Fibroblast of lung (primary cell): ENCODE measurements around the gene GRIK4. TPM values are rescaled to one million over a fixed set of nuclear protein-coding genes. Genes with fewer than 3 reads are reported as not detected.

ENCODE experiments used
- DNase-seq, 2 donors: peaks; one replicate each; pipeline versions ENCODE4 v3.0.0 to v3.0.0-alpha.2; 2010; ENCODE audit warnings: low read depth in 2 of 2
- H2AFZ ChIP-seq: 2 replicates; pipeline ENCODE4 v1.5.1; 2012; ENCODE audit warnings: low read length, control low read depth, inconsistent platforms
- H3K27ac ChIP-seq: 2 replicates; pipeline ENCODE4 v1.5.1; 2011; ENCODE audit warnings: low read length, control low read depth; ENCODE audit not compliant: insufficient read depth
- H3K27me3 ChIP-seq: 2 replicates; pipeline ENCODE4 v1.5.1; 2011; ENCODE audit warnings: mild to moderate bottlenecking, low read length; ENCODE audit not compliant: control insufficient read depth, insufficient read depth
- H3K36me3 ChIP-seq: 2 replicates; pipeline ENCODE4 v1.5.1; 2011; ENCODE audit warnings: low read length; ENCODE audit not compliant: control insufficient read depth, insufficient read depth
- H3K4me1 ChIP-seq: 2 replicates; pipeline ENCODE4 v1.5.1; 2011; ENCODE audit warnings: low read length; ENCODE audit not compliant: control insufficient read depth, insufficient read depth; ENCODE audit errors: extremely low read depth
- H3K4me2 ChIP-seq: 2 replicates; pipeline ENCODE4 v1.5.1; 2011; ENCODE audit warnings: low read length, control low read depth; ENCODE audit not compliant: insufficient read depth; ENCODE audit errors: extremely low read depth
- H3K4me3 ChIP-seq, 4 experiments: fragments of 200-600 bp in 1 of 4; sonication (generic) in 1 of 4; replicated peaks in 1 of 4; 2 replicates each; pipeline ENCODE4 v1.5.1; 2011 to 2016; ENCODE audit warnings: low read length in 4 of 4, low read depth in 3 of 4, mild to moderate bottlenecking in 3 of 4, control low read depth in 2 of 4, inconsistent platforms in 1 of 4, mixed read lengths in 1 of 4; ENCODE audit not compliant: insufficient read depth in 1 of 4; ENCODE audit errors: control extremely low read depth in 1 of 4
- H3K79me2 ChIP-seq: 2 replicates; pipeline ENCODE4 v1.5.1; 2012; ENCODE audit warnings: mild to moderate bottlenecking, low read length, inconsistent platforms; ENCODE audit not compliant: control insufficient read depth, insufficient read depth
- H3K9ac ChIP-seq: 2 replicates; pipeline ENCODE4 v1.5.1; 2011; ENCODE audit warnings: mild to moderate bottlenecking, low read length, control low read depth; ENCODE audit not compliant: insufficient read depth
- H3K9me3 ChIP-seq: 2 replicates; pipeline ENCODE4 v1.5.1; 2012; ENCODE audit warnings: low read depth, low read length; ENCODE audit not compliant: control insufficient read depth, insufficient read depth
- H4K20me1 ChIP-seq: 2 replicates; pipeline ENCODE4 v1.5.1; 2011; ENCODE audit warnings: low read length; ENCODE audit not compliant: control insufficient read depth, insufficient read depth; ENCODE audit errors: extremely low read depth
- EZH2 ChIP-seq: IDR thresholded peaks from 2 replicates; pipeline ENCODE4 v1.5.1; 2012; ENCODE audit warnings: low read length, control low read depth, mild to moderate bottlenecking; ENCODE audit errors: missing control alignments
- polyA plus RNA-seq, 2 donors: library from polyadenylated mRNA; depleted of rRNA in 1 of 2; stranded (reverse) in 1 of 2; unstranded in 1 of 2; fragments of >200 nt; gene quantifications; 2 replicates each; pipeline ENCODE4 v1.2.1, GENCODE V29; 2011 to 2012; ENCODE audit warnings: missing spikeins in 1 of 2
- total RNA-seq: library from RNA; depleted of rRNA; stranded (reverse); fragments of >200 nt; gene quantifications from 2 replicates; pipeline ENCODE4 v1.2.1, GENCODE V29; 2014
- TF ChIP-seq, protein P1 (sequence below), 2 donors: IDR thresholded peaks in 1 of 2; conservative IDR thresholded peaks in 1 of 2; 1 replicate in 1 of 2; 2 replicates in 1 of 2; pipeline ENCODE4 v1.5.1; 2011 to 2012; ENCODE audit warnings: low read length in 2 of 2, control low read depth in 1 of 2, inconsistent platforms in 1 of 2, low read depth in 1 of 2, mild to moderate bottlenecking in 1 of 2

Gene GRIK4
- total and polyA plus RNA-seq, 2 donors (not counting 1 experiment from before 2014, with no cell fraction given): 0.17 to 1.5 TPM

DNA sequence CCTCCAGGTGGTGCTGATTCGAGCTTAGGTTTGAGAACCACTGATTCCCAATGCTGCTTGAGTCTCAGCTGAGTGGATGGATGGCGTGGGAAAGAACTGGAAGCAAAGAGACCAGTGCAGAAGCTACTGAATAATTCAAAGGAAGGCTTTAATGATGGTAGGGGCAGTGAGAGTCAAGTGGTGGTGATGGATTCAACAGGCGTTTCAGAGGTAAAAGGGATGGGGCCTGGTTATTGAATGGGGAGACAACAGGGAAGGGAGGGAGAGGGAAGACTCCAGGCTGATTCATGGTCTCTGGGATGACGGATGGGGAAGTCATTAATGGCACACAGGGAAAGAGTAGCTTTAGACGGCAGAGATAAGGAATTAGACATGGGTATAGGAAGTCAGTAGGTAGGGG, 408.0 kb downstream of the GRIK4 start:
- Histone ChIP-seq H3K27ac (no peak overlapping the region), H2AFZ (no peak overlapping the region), H3K27me3 (no peaks in the 10 kb centered on the region), H3K79me2 (no peaks in the 10 kb centered on the region), H3K4me2 (no peak overlapping the region), H3K9me3 (no peaks in the 10 kb centered on the region), H3K4me3 (no peak overlapping the region), H3K9ac (no peak overlapping the region), H3K4me1 (no peaks in the 10 kb centered on the region), H4K20me1 (no peaks in the 10 kb centered on the region), H3K36me3 (no peaks in the 10 kb centered on the region)
- no peak for DNase-seq
- TF ChIP-seq, protein P1, sequence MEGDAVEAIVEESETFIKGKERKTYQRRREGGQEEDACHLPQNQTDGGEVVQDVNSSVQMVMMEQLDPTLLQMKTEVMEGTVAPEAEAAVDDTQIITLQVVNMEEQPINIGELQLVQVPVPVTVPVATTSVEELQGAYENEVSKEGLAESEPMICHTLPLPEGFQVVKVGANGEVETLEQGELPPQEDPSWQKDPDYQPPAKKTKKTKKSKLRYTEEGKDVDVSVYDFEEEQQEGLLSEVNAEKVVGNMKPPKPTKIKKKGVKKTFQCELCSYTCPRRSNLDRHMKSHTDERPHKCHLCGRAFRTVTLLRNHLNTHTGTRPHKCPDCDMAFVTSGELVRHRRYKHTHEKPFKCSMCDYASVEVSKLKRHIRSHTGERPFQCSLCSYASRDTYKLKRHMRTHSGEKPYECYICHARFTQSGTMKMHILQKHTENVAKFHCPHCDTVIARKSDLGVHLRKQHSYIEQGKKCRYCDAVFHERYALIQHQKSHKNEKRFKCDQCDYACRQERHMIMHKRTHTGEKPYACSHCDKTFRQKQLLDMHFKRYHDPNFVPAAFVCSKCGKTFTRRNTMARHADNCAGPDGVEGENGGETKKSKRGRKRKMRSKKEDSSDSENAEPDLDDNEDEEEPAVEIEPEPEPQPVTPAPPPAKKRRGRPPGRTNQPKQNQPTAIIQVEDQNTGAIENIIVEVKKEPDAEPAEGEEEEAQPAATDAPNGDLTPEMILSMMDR (conservative IDR thresholded peaks at IDR 0.05 in 1 of 2, IDR thresholded peaks at IDR 0.05 in 1 of 2; ENCODE audit: low read depth in 1 of 2, low read length in 2 of 2): no peak
- no peak for TF ChIP-seq EZH2

DNA sequence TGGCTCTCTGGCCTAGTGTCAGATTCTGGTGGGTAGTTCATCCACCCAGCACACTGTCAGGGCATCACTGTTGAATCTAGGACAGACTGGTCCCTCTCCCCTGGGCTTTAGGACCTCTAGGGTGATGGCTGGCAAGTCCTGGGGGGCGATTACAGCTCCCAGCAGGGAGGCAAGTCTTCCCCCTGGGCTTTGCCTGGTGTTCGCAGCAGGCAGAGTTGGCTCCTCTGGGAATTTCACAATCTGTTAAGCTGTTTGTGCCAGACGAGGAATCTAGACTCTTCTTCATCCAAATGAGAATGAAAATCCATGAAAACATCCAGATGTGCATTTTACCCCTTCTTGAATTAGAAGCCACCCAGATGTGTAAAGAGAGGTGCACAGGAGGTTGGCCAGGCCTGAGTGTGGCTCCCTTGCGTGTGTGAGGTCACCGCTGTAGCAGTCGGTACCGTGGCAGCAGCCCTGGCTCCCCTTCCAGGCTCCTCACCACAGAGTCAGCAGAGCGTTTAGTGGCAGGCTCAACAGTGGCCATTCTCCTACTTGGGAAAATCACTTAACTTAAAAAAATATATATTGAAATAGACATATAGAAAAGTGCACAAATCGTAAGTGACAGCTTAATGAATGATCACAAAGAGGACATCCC, 412.4 kb downstream of the GRIK4 start:
- no peak overlapping the region for H3K9ac ChIP-seq
- no peaks in the 10 kb centered on the region for H3K4me1 ChIP-seq
- H3K79me2 ChIP-seq: no peaks in the 10 kb centered on the region
- H2AFZ ChIP-seq: no peak overlapping the region
- H3K4me3 ChIP-seq: no peak overlapping the region
- H3K9me3 ChIP-seq: no peaks in the 10 kb centered on the region
- H3K27me3 ChIP-seq: no peaks in the 10 kb centered on the region
- H3K27ac ChIP-seq: no peak overlapping the region
- no peak for DNase-seq
- no peaks in the 10 kb centered on the region for H4K20me1 ChIP-seq
- H3K4me2 ChIP-seq: no peak overlapping the region
- no peaks in the 10 kb centered on the region for H3K36me3 ChIP-seq
- TF ChIP-seq, protein P1 (conservative IDR thresholded peaks at IDR 0.05 in 1 of 2, IDR thresholded peaks at IDR 0.05 in 1 of 2; ENCODE audit: low read depth in 1 of 2, low read length in 2 of 2): no peak
- no peak for TF ChIP-seq EZH2

DNA sequence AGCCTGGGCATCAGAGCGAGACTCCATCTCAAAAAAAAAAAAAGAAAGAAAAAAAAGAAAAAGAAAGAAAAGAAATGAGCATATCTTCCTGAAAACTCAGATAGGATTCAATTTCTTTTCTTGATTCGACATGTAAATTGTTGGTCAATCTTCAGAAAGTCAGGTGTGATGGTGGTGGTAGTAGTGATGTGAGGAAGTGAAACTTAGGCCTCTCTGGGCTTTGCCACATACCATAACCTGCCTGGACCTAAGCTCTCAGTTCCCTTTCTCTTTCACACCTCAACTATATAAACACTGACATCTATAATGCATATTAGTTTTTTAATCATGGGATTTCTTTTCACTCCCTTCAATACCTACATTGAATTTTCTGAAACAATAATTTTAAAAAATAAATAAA, 414.4 kb downstream of the GRIK4 start:
- no peak overlapping the region for H2AFZ ChIP-seq
- H3K9ac ChIP-seq: no peak overlapping the region
- no peak overlapping the region for H3K4me2 ChIP-seq
- no peaks in the 10 kb centered on the region for H3K4me1 ChIP-seq
- H3K27me3 ChIP-seq: no peaks in the 10 kb centered on the region
- H3K27ac ChIP-seq: no peak overlapping the region
- no peaks in the 10 kb centered on the region for H3K79me2 ChIP-seq
- no peaks in the 10 kb centered on the region for H3K9me3 ChIP-seq
- DNase-seq: no peak
- H3K36me3 ChIP-seq: no peaks in the 10 kb centered on the region
- TF ChIP-seq EZH2: no peak
- TF ChIP-seq, protein P1 (conservative IDR thresholded peaks at IDR 0.05 in 1 of 2, IDR thresholded peaks at IDR 0.05 in 1 of 2; ENCODE audit: low read depth in 1 of 2, low read length in 2 of 2): no peak
- H4K20me1 ChIP-seq: no peaks in the 10 kb centered on the region
- no peak overlapping the region for H3K4me3 ChIP-seq
